SK-N-DZ (cell line): ENCODE data around the gene SLC16A6.
"Not testable (repeated sequence)": the region's sequence is repeated elsewhere in the genome, so short reads cannot be mapped to it uniquely, and the experiment has no call there.

Experiments
- DNase-seq: peaks from one replicate; pipeline ENCODE4 v3.0.0-alpha.2; 2015; ENCODE audit warnings: low spot score

SLC16A6 gene

GRCh38 chr17:68220786-68221185 lies 70.1 kb downstream of the SLC16A6 start:
- DNase-seq = not testable (repeated sequence)

- not testable (repeated sequence) for DNase-seq
Measured at GRCh38 chr17:68220186-68220585, 70.7 kb downstream of the SLC16A6 start.

GRCh38 chr17:68219429-68219828 lies 71.5 kb downstream of the SLC16A6 start:
- DNase-seq = not testable (repeated sequence)
